Measurements from ENCODE around the gene PACRG. TPM values are rescaled to one million over a fixed set of nuclear protein-coding genes. Genes with fewer than 3 reads are reported as not detected.

Gene PACRG
- total and polyA plus RNA-seq, 2 of the 8 experiments (the other 6 are each of a cell fraction or from before 2014, with no cell fraction given), result 0.44 to 0.54 TPM

- TF ChIP-seq KDM5A (IDR thresholded peaks at IDR 0.05; ENCODE audit: low read length) (no peak), EGR1 (IDR thresholded peaks at IDR 0.05; ENCODE audit: borderline replicate concordance, low read depth, low read length) (no peak), CTBP2 (IDR thresholded peaks at IDR 0.05; ENCODE audit: borderline replicate concordance, insufficient read depth, insufficient read length, low read length) (no peak), CBX5 (IDR thresholded peaks at IDR 0.05; ENCODE audit: low read depth, low read length) (no peak)
- no peak overlapping the region for H3K4ac ChIP-seq (replicated peaks; ENCODE audit: insufficient read length, low read depth, low read length)
- no peak overlapping the region for H2AK5ac ChIP-seq (ENCODE audit: low read depth, low read length)
- H3K27me3 ChIP-seq (replicated peaks in 1 of 4; ENCODE audit: control insufficient read depth in 3 of 4, extremely low read depth in 1 of 4, insufficient read depth in 3 of 4, low read length in 3 of 4), result no peaks in the 10 kb centered on the region
- POLR2A ChIA-PET (ENCODE audit: partially characterized antibody), result no interaction called here
- no peaks in the 10 kb centered on the region for H3K36me3 ChIP-seq (ENCODE audit: control insufficient read depth in 2 of 4, insufficient read depth in 4 of 4, low read length in 3 of 4)
- no peaks in the 10 kb centered on the region for H3K9me3 ChIP-seq (ENCODE audit: insufficient read depth in 2 of 2, low read depth in 1 of 2, low read length in 1 of 2)
- H2AFZ ChIP-seq (ENCODE audit: low read length), result no peak overlapping the region
- no peak overlapping the region for H3K18ac ChIP-seq (ENCODE audit: extremely low read depth, low read length)
- DNase-seq (ENCODE audit: low read depth in 1 of 2, low spot score in 2 of 2) (no peak), FAIRE-seq (no peak)
- no peak overlapping the region for H3K14ac ChIP-seq (ENCODE audit: insufficient read length)
- no peak overlapping the region for H3K27ac ChIP-seq (ENCODE audit: low read depth, low read length)
- no peaks in the 10 kb centered on the region for H3K23me2 ChIP-seq (ENCODE audit: low read depth, low read length)
- H3K56ac ChIP-seq (replicated peaks; ENCODE audit: insufficient read length, low read depth, low read length), result no peak overlapping the region
- no peaks in the 10 kb centered on the region for H3K4me1 ChIP-seq (replicated peaks in 1 of 4; ENCODE audit: control insufficient read depth in 3 of 4, insufficient read depth in 4 of 4, low read length in 3 of 4)
- no peak overlapping the region for H3K4me3 ChIP-seq (ENCODE audit: extremely low read depth in 1 of 4, insufficient read depth in 2 of 4, low read depth in 3 of 4, low read length in 4 of 4)
- WGBS, 2 experiments (ENCODE audit: extremely low coverage in 1 of 2, insufficient coverage in 1 of 2, insufficient read length in 1 of 2, insufficient replicate concordance in 2 of 2, low coverage in 1 of 2, low lambda C conversion rate in 2 of 2, missing lambda C conversion rate in 1 of 2), result 94% methylated on average over 4 of the region's 4 CpGs; no CpG with 5 or more reads in 1 of the 2 experiments
- H4K20me1 ChIP-seq (replicated peaks in 1 of 2; ENCODE audit: control insufficient read depth in 1 of 2, insufficient read depth in 2 of 2, low read length in 2 of 2), result no peaks in the 10 kb centered on the region
- H2BK20ac ChIP-seq (ENCODE audit: low read length), result no peak overlapping the region
- H2BK12ac ChIP-seq (ENCODE audit: low read depth, low read length), result no peak overlapping the region
- H2BK5ac ChIP-seq (ENCODE audit: low read depth, low read length), result no peak overlapping the region
- H3K23ac ChIP-seq (ENCODE audit: insufficient read length), result no peak overlapping the region
- no peaks in the 10 kb centered on the region for H3K79me2 ChIP-seq (ENCODE audit: control insufficient read depth in 1 of 2, insufficient read depth in 2 of 2, low read length in 2 of 2)
- no peak overlapping the region for H2BK15ac ChIP-seq (ENCODE audit: low read length)
- no peaks in the 10 kb centered on the region for H3K79me1 ChIP-seq (ENCODE audit: low read depth, low read length)
- H3K9ac ChIP-seq (replicated peaks in 1 of 4; ENCODE audit: extremely low read depth in 1 of 4, low read depth in 3 of 4, low read length in 3 of 4), result no peak overlapping the region
- no peak overlapping the region for H4K5ac ChIP-seq (ENCODE audit: insufficient read length, low read depth, low read length)
- H4K8ac ChIP-seq (ENCODE audit: extremely low read depth, insufficient read depth, low read length), result no peak overlapping the region
- no peak overlapping the region for H4K91ac ChIP-seq (replicated peaks; ENCODE audit: insufficient read length, low read length)
- no peak overlapping the region for H2BK120ac ChIP-seq (replicated peaks; ENCODE audit: low read depth, low read length)
- H3K4me2 ChIP-seq (ENCODE audit: insufficient read depth in 1 of 2, low read depth in 2 of 2, low read length in 2 of 2), result no peak overlapping the region
- CTCF ChIA-PET (ENCODE audit: partially characterized antibody), result interaction anchor here (1.1 to 1.8 kb wide), 3 partner anchors 10 to 56 kb away, joined by 3 to 11 read pairs (median 4); no protein-coding TSS in a partner anchor
Measured at GRCh38 chr6:162952423-162952822, 224.6 kb downstream of the PACRG start.
